HepG2 (cell line): ENCODE results near the gene NGEF. TPM values are rescaled to one million over a fixed set of nuclear protein-coding genes. Genes with fewer than 3 reads are reported as not detected.

Experiments used
- ARID2 ChIP-seq: sonication (generic); formaldehyde crosslinking; IDR thresholded peaks from 2 replicates; pipeline ENCODE4 v1.8.1; 2022; ENCODE audit warnings: mild to moderate bottlenecking, missing genetic modification reagents, borderline replicate concordance
- CCAR2 ChIP-seq: fragments of 200-400 bp; formaldehyde crosslinking; optimal IDR thresholded peaks from 2 replicates; pipeline ENCODE3; 2018; ENCODE audit warnings: low read depth, mild to moderate bottlenecking, low read length, moderate library complexity
- NAIF1 ChIP-seq: sonication (generic); formaldehyde crosslinking; IDR thresholded peaks from 2 replicates; pipeline ENCODE4 v1.5.0; 2020; ENCODE audit warnings: mild to moderate bottlenecking, missing genetic modification reagents, borderline replicate concordance
- NCOA2 ChIP-seq: sonication (generic); formaldehyde crosslinking; IDR thresholded peaks from 2 replicates; pipeline ENCODE4 v1.8.0; 2022; ENCODE audit warnings: inconsistent platforms
- NFKBIZ ChIP-seq: IDR thresholded peaks from 2 replicates; pipeline ENCODE4 v1.6.1; 2018; ENCODE audit warnings: missing genetic modification reagents, missing compliant biosample characterization
- NR3C1 ChIP-seq: sonication (generic); formaldehyde crosslinking; IDR thresholded peaks from 2 replicates; pipeline ENCODE4 v1.4.0; 2020; ENCODE audit warnings: missing genetic modification reagents
- PAWR ChIP-seq: sonication (generic); formaldehyde crosslinking; IDR thresholded peaks from 2 replicates; pipeline ENCODE4 v1.4.0; 2020; ENCODE audit warnings: missing genetic modification reagents, mild to moderate bottlenecking, borderline replicate concordance
- PCBP2 ChIP-seq: fragments of 200-400 bp; formaldehyde crosslinking; optimal IDR thresholded peaks from 2 replicates; pipeline ENCODE3; 2018; ENCODE audit warnings: low read length, low read depth; ENCODE audit not compliant: poor library complexity, severe bottlenecking
- RARG ChIP-seq: sonication (generic); formaldehyde crosslinking; IDR thresholded peaks from 2 replicates; pipeline ENCODE4 v1.4.0; 2020; ENCODE audit warnings: low read depth, mild to moderate bottlenecking, missing genetic modification reagents
- RFX1 ChIP-seq: fragments of 450-650 bp; IDR thresholded peaks from 2 replicates; pipeline ENCODE4 v1.6.1; 2017
- SMAD9 ChIP-seq: sonication (generic); formaldehyde crosslinking; IDR thresholded peaks from 2 replicates; pipeline ENCODE4 v1.5.1; 2020; ENCODE audit warnings: mild to moderate bottlenecking, missing genetic modification reagents
- SRY ChIP-seq: sonication (generic); formaldehyde crosslinking; IDR thresholded peaks from 2 replicates; pipeline ENCODE4 v1.8.0; 2022; ENCODE audit warnings: mild to moderate bottlenecking, missing genetic modification reagents
- TGIF2 ChIP-seq: IDR thresholded peaks from 2 replicates; pipeline ENCODE4 v1.6.1; 2016; ENCODE audit warnings: control low read depth, missing compliant biosample characterization
- TOPORS ChIP-seq: sonication (generic); formaldehyde crosslinking; IDR thresholded peaks from 2 replicates; pipeline ENCODE4 v1.8.0; 2023; ENCODE audit warnings: mild to moderate bottlenecking, missing genetic modification reagents
- ZFAT ChIP-seq: sonication (generic); formaldehyde crosslinking; conservative IDR thresholded peaks from 2 replicates; pipeline ENCODE4 v1.8.1; 2023; ENCODE audit warnings: missing genetic modification reagents, inconsistent platforms
- ZNF143 ChIP-seq: sonication (generic); formaldehyde crosslinking; IDR thresholded peaks from 2 replicates; pipeline ENCODE4 v1.4.0; 2020; ENCODE audit warnings: missing genetic modification reagents
- ZNF207 ChIP-seq: fragments of 450-650 bp; IDR thresholded peaks from 2 replicates; pipeline ENCODE4 v1.6.1; 2016; ENCODE audit warnings: antibody characterized with exemption, borderline replicate concordance
- ZNF556 ChIP-seq: sonication (generic); formaldehyde crosslinking; IDR thresholded peaks from 2 replicates; pipeline ENCODE4 v1.4.0; 2020; ENCODE audit warnings: mild to moderate bottlenecking, missing genetic modification reagents, borderline replicate concordance
- ZNF703 ChIP-seq: sonication (generic); formaldehyde crosslinking; IDR thresholded peaks from 2 replicates; pipeline ENCODE4 v1.5.1; 2020; ENCODE audit warnings: missing genetic modification reagents, mild to moderate bottlenecking, moderate library complexity, borderline replicate concordance
- polyA plus RNA-seq, 8 experiments: library from polyadenylated mRNA; depleted of rRNA in 3 of 8; stranded (reverse) in 7 of 8; unstranded in 1 of 8; fragments of >200 nt; fragmentation: Illumina TruSeq in 4 of 8; extraction: Trizol in 4 of 8; gene quantifications; 2 replicates each; pipeline versions ENCODE4 v1.2.1 to v1.2.3, GENCODE V29; 2011 to 2016; ENCODE audit warnings: low read depth in 4 of 8, missing spikeins in 1 of 8, mixed read lengths in 1 of 8; ENCODE audit not compliant: insufficient read depth in 1 of 8
- total RNA-seq, 5 experiments: library from RNA; depleted of rRNA; stranded (reverse); fragments of >200 nt; fragmentation: Illumina TruSeq; extraction: Trizol; gene quantifications; 2 replicates each; pipeline ENCODE4 v1.2.3, GENCODE V29; 2016; ENCODE audit warnings: low read depth in 1 of 5
- TF ChIP-seq, protein P1 (sequence below): sonication (generic); formaldehyde crosslinking; IDR thresholded peaks from 2 replicates; pipeline ENCODE4 v1.4.0; 2020; ENCODE audit warnings: low read depth, mild to moderate bottlenecking, missing genetic modification reagents
- TF ChIP-seq, protein P2 (sequence below): IDR thresholded peaks from 2 replicates; pipeline ENCODE4 v1.6.1; 2016; ENCODE audit warnings: low read depth, borderline replicate concordance
- TF ChIP-seq, protein P3 (sequence below): sonication (generic); formaldehyde crosslinking; IDR thresholded peaks from 2 replicates; pipeline ENCODE4 v1.8.1; 2023; ENCODE audit warnings: mild to moderate bottlenecking, inconsistent platforms, moderate library complexity, missing genetic modification reagents, borderline replicate concordance
- TF ChIP-seq, protein P4 (sequence below): sonication (generic); formaldehyde crosslinking; IDR thresholded peaks from 2 replicates; pipeline ENCODE4 v1.5.1; 2020; ENCODE audit warnings: missing genetic modification reagents, mild to moderate bottlenecking, borderline replicate concordance
- TF ChIP-seq, protein P5 (sequence below): sonication (generic); formaldehyde crosslinking; conservative IDR thresholded peaks from 2 replicates; pipeline ENCODE4 v1.4.0; 2020; ENCODE audit warnings: missing genetic modification reagents

Gene NGEF
- total and polyA plus RNA-seq, 2 of the 13 experiments (the other 11 are each of a cell fraction or from before 2014, with no cell fraction given), result 14.4 to 36.9 TPM

DNA sequence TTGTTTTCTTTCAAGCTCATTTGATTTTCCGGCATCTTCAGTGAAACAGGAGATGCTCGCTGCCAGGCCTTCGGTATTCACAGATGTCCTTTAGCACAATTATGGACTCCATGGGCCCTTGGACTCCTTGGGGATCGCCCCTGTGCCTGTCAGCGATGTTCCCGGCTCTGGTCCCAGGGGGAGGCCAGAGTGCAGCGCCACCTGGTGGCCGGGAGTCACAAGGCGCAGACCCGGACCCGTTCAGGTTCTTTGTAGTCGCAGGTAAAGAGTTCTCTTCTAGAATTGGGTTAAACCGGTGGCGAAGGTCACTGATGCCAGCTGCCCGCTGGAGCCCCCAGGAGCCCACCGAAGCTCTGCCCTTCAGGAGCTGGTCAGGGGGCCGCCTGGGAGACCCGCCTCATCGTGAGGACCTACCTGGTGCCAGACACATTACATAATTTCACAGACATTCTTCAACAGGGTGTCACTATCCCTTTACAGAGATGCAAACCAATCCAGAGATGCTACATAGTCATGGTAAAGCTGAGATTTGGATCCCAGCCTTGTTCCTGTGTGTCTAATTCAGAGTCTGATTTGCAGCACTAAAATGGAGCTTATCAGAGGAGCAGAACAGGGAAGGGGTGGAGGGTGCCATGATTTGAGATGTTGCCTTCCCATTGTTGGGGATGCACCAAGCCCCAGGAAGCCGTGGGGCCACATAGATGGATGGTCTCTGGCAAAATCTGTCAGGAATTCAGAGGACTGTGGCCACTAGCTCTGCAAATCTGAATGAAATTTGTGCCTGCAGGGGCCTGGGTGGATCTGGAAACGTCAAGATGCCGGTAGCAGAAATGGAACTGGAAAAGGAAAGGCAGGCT is 41.1 kb upstream of the NGEF start (continued):
- TF ChIP-seq NR3C1, result no peak
- no peak for TF ChIP-seq ARID2 (CRISPR knock-in tag)
- TF ChIP-seq, protein P1, sequence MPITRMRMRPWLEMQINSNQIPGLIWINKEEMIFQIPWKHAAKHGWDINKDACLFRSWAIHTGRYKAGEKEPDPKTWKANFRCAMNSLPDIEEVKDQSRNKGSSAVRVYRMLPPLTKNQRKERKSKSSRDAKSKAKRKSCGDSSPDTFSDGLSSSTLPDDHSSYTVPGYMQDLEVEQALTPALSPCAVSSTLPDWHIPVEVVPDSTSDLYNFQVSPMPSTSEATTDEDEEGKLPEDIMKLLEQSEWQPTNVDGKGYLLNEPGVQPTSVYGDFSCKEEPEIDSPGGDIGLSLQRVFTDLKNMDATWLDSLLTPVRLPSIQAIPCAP (CRISPR knock-in tag), result no peak
- no peak for TF ChIP-seq RFX1
- no peak for TF ChIP-seq ZNF703
- TF ChIP-seq RARG (CRISPR knock-in tag), result no peak
- TF ChIP-seq PCBP2, result no peak
- TF ChIP-seq NCOA2 (CRISPR knock-in tag), result no peak
- TF ChIP-seq ZNF556 (CRISPR knock-in tag), result no peak
- no peak for TF ChIP-seq PAWR (CRISPR knock-in tag)
- TF ChIP-seq TOPORS (CRISPR knock-in tag), result no peak
- TF ChIP-seq ZNF207, result no peak
- TF ChIP-seq, protein P2, sequence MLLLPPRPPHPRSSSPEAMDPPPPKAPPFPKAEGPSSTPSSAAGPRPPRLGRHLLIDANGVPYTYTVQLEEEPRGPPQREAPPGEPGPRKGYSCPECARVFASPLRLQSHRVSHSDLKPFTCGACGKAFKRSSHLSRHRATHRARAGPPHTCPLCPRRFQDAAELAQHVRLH (CRISPR knock-in tag), result peak; percentile 43; the same call in 1 of the 2 replicates
- TF ChIP-seq, protein P3, sequence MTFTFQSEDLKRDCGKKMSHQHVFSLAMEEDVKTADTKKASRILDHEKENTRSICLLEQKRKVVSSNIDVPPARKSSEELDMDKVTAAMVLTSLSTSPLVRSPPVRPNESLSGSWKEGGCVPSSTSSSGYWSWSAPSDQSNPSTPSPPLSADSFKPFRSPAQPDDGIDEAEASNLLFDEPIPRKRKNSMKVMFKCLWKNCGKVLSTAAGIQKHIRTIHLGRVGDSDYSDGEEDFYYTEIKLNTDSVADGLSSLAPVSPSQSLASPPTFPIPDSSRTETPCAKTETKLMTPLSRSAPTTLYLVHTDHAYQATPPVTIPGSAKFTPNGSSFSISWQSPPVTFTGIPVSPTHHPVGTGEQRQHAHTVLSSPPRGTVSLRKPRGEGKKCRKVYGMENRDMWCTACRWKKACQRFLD (CRISPR knock-in tag), result no peak
- no peak for TF ChIP-seq SRY (CRISPR knock-in tag)
- no peak for TF ChIP-seq ZNF143 (CRISPR knock-in tag)
- TF ChIP-seq CCAR2, result no peak
- TF ChIP-seq NAIF1 (CRISPR knock-in tag), result no peak
- no peak for TF ChIP-seq SMAD9 (CRISPR knock-in tag)
- TF ChIP-seq TGIF2 (CRISPR knock-in tag), result no peak
- 0 out of 2 replicates have a peak, but pooled peaks have one; percentile 33 for TF ChIP-seq NFKBIZ (CRISPR knock-in tag)
- TF ChIP-seq, protein P4, sequence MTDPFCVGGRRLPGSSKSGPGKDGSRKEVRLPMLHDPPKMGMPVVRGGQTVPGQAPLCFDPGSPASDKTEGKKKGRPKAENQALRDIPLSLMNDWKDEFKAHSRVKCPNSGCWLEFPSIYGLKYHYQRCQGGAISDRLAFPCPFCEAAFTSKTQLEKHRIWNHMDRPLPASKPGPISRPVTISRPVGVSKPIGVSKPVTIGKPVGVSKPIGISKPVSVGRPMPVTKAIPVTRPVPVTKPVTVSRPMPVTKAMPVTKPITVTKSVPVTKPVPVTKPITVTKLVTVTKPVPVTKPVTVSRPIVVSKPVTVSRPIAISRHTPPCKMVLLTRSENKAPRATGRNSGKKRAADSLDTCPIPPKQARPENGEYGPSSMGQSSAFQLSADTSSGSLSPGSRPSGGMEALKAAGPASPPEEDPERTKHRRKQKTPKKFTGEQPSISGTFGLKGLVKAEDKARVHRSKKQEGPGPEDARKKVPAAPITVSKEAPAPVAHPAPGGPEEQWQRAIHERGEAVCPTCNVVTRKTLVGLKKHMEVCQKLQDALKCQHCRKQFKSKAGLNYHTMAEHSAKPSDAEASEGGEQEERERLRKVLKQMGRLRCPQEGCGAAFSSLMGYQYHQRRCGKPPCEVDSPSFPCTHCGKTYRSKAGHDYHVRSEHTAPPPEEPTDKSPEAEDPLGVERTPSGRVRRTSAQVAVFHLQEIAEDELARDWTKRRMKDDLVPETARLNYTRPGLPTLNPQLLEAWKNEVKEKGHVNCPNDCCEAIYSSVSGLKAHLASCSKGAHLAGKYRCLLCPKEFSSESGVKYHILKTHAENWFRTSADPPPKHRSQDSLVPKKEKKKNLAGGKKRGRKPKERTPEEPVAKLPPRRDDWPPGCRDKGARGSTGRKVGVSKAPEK (CRISPR knock-in tag), result no peak
- TF ChIP-seq ZFAT, result no peak
- TF ChIP-seq, protein P5, sequence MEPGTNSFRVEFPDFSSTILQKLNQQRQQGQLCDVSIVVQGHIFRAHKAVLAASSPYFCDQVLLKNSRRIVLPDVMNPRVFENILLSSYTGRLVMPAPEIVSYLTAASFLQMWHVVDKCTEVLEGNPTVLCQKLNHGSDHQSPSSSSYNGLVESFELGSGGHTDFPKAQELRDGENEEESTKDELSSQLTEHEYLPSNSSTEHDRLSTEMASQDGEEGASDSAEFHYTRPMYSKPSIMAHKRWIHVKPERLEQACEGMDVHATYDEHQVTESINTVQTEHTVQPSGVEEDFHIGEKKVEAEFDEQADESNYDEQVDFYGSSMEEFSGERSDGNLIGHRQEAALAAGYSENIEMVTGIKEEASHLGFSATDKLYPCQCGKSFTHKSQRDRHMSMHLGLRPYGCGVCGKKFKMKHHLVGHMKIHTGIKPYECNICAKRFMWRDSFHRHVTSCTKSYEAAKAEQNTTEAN (CRISPR knock-in tag), result no peak
